Keratinocyte (primary cell): ENCODE measurements around the gene KDM8. TPM values are rescaled to one million over a fixed set of nuclear protein-coding genes. Genes with fewer than 3 reads are reported as not detected.

ENCODE experiments used
- DNase-seq: peaks from one replicate; pipeline ENCODE4 v3.0.0-alpha.2; 2011; ENCODE audit warnings: low read depth, missing footprints, low spot score
- FAIRE-seq: peaks from 2 replicates; lab custom pipeline; 2011; peaks lifted over from hg19 to GRCh38; lab: Jason Lieb, UNC
- H2AFZ ChIP-seq: 2 replicates; pipeline ENCODE4 v1.6.0; 2012; ENCODE audit warnings: low read length, control low read depth, inconsistent platforms; ENCODE audit not compliant: control insufficient read depth
- H3K27ac ChIP-seq: 2 replicates; pipeline ENCODE4 v1.5.1; 2011; ENCODE audit warnings: low read length; ENCODE audit not compliant: control insufficient read depth, insufficient read depth
- H3K27me3 ChIP-seq: 3 replicates; pipeline ENCODE4 v1.6.0; 2011; ENCODE audit warnings: low read length; ENCODE audit not compliant: control insufficient read depth, insufficient read depth; ENCODE audit errors: extremely low read depth
- H3K36me3 ChIP-seq, 2 experiments: 2 replicates in 1 of 2; 3 replicates in 1 of 2; pipeline ENCODE4 v1.5.1; 2011; ENCODE audit warnings: low read length in 2 of 2, mild to moderate bottlenecking in 1 of 2; ENCODE audit not compliant: control insufficient read depth in 2 of 2, insufficient read depth in 2 of 2; ENCODE audit errors: extremely low read depth in 1 of 2
- H3K4me1 ChIP-seq: 3 replicates; pipeline ENCODE4 v1.5.1; 2011; ENCODE audit warnings: low read length; ENCODE audit not compliant: control insufficient read depth, insufficient read depth; ENCODE audit errors: extremely low read depth
- H3K4me2 ChIP-seq: 3 replicates; pipeline ENCODE4 v1.6.0; 2011; ENCODE audit warnings: low read depth, low read length; ENCODE audit not compliant: control insufficient read depth, insufficient read depth; ENCODE audit errors: extremely low read depth
- H3K4me3 ChIP-seq, 3 experiments: fragments of 200-600 bp in 1 of 3; sonication (generic) in 1 of 3; 2 replicates in 2 of 3; 3 replicates in 1 of 3; pipeline ENCODE4 v1.5.1; 2011 to 2016; ENCODE audit warnings: low read length in 3 of 3, mild to moderate bottlenecking in 3 of 3, control low read depth in 2 of 3, inconsistent platforms in 1 of 3, low read depth in 1 of 3, mixed read lengths in 1 of 3, mixed run types in 1 of 3, moderate library complexity in 1 of 3; ENCODE audit not compliant: control insufficient read depth in 2 of 3, insufficient read depth in 2 of 3; ENCODE audit errors: extremely low read depth in 1 of 3
- H3K79me2 ChIP-seq: 2 replicates; pipeline ENCODE4 v1.6.0; 2012; ENCODE audit warnings: low read length; ENCODE audit not compliant: control insufficient read depth, insufficient read depth
- H3K9ac ChIP-seq: 3 replicates; pipeline ENCODE4 v1.6.0; 2011; ENCODE audit warnings: low read length; ENCODE audit not compliant: control insufficient read depth, insufficient read depth; ENCODE audit errors: extremely low read depth
- H3K9me1 ChIP-seq: 3 replicates; pipeline ENCODE4 v1.6.0; 2011; ENCODE audit warnings: low read length; ENCODE audit not compliant: control insufficient read depth, insufficient read depth; ENCODE audit errors: extremely low read depth
- H3K9me3 ChIP-seq: 2 replicates; pipeline ENCODE4 v1.5.1; 2012; ENCODE audit warnings: low read depth, low read length; ENCODE audit not compliant: control insufficient read depth
- H4K20me1 ChIP-seq: 3 replicates; pipeline ENCODE4 v1.6.0; 2011; ENCODE audit warnings: low read length; ENCODE audit not compliant: control insufficient read depth, insufficient read depth; ENCODE audit errors: extremely low read depth
- CTCF ChIP-seq, 3 experiments: IDR thresholded peaks in 1 of 3; conservative IDR thresholded peaks in 1 of 3; optimal IDR thresholded peaks in 1 of 3; 2 replicates in 2 of 3; 3 replicates in 1 of 3; pipeline versions ENCODE3 to v1.5.1; 2011; ENCODE audit warnings: low read length in 3 of 3, mild to moderate bottlenecking in 3 of 3, moderate library complexity in 2 of 3, control low read depth in 1 of 3, inconsistent platforms in 1 of 3; ENCODE audit not compliant: insufficient read depth in 2 of 3; ENCODE audit errors: extremely low read depth in 1 of 3
- EZH2 ChIP-seq: IDR thresholded peaks from one replicate; pipeline ENCODE4 v1.6.1; 2012; ENCODE audit warnings: inconsistent platforms, mild to moderate bottlenecking, low read length, moderate library complexity
- dilution Hi-C: fragments of 300-500 bp; cut with MboI; formaldehyde crosslinking; loops from one replicate; pipeline ENCODE4 v1.7.0; 2020; ENCODE audit warnings: low sequenced_read_pairs; ENCODE audit not compliant: extremely low pct_ligation_motif_present
- polyA plus RNA-seq, 5 experiments: library from polyadenylated mRNA; depleted of rRNA in 3 of 5; stranded (reverse) in 3 of 5; stranded (forward) in 1 of 5; unstranded in 1 of 5; fragments of >200 nt; gene quantifications; 1 replicate in 1 of 5; 2 replicates in 3 of 5; 3 replicates in 1 of 5; pipeline versions ENCODE4 v1.2.1 to v1.2.3, GENCODE V29; 2011 to 2012; ENCODE audit warnings: missing spikeins in 2 of 5, low read depth in 1 of 5, low replicate concordance in 1 of 5

KDM8 gene
- polyA plus RNA-seq, 1 donor (not counting 4 experiments of a cell fraction or from before 2014, with no cell fraction given), result 1.5 TPM

GRCh38 chr16:27181019-27181790, 22.1 kb upstream of the KDM8 start:
- TF ChIP-seq CTCF (optimal IDR thresholded peaks at IDR 0.05 in 1 of 3, IDR thresholded peaks at IDR 0.05 in 1 of 3, conservative IDR thresholded peaks at IDR 0.05 in 1 of 3; ENCODE audit: extremely low read depth in 1 of 3, insufficient read depth in 2 of 3, low read length in 3 of 3) (peak; percentile 31 to 52 (median 51)), EZH2 (no peak)
- Histone ChIP-seq H3K79me2 (no peaks in the 10 kb centered on the region), H3K9me3 (no peaks in the 10 kb centered on the region), H3K36me3 (no peaks in the 10 kb centered on the region), H3K27me3 (no peaks in the 10 kb centered on the region), H3K4me2 (no peak overlapping the region), H3K9me1 (no peaks in the 10 kb centered on the region), H3K4me3 (no peak overlapping the region), H3K9ac (no peak overlapping the region), H2AFZ (no peak overlapping the region), H3K4me1 (peaks cover 10% of the 10 kb centered on the region), H4K20me1 (no peaks in the 10 kb centered on the region), H3K27ac (no peak overlapping the region)
- DNase-seq (no peak), FAIRE-seq (no peak)
- dilution Hi-C loops, result no loop called here

GRCh38 chr16:27182906-27183405, 20.4 kb upstream of the KDM8 start:
- no peak overlapping the region for H3K4me2 ChIP-seq
- H3K4me1 ChIP-seq, result no peaks in the 10 kb centered on the region
- H3K27ac ChIP-seq, result no peak overlapping the region
- H3K9ac ChIP-seq, result no peak overlapping the region
- no peak overlapping the region for H2AFZ ChIP-seq
- no peak for DNase-seq
- dilution Hi-C loops, result no loop called here
- TF ChIP-seq EZH2, result no peak
- no peak for TF ChIP-seq CTCF (optimal IDR thresholded peaks at IDR 0.05 in 1 of 3, IDR thresholded peaks at IDR 0.05 in 1 of 3, conservative IDR thresholded peaks at IDR 0.05 in 1 of 3; ENCODE audit: extremely low read depth in 1 of 3, insufficient read depth in 2 of 3, low read length in 3 of 3)
- no peaks in the 10 kb centered on the region for H3K9me3 ChIP-seq
- no peak overlapping the region for H3K4me3 ChIP-seq
- H3K9me1 ChIP-seq, result no peaks in the 10 kb centered on the region
- H3K27me3 ChIP-seq, result no peaks in the 10 kb centered on the region
- no peak for FAIRE-seq
- H3K36me3 ChIP-seq, result no peaks in the 10 kb centered on the region
- H4K20me1 ChIP-seq, result no peaks in the 10 kb centered on the region
- H3K79me2 ChIP-seq, result no peaks in the 10 kb centered on the region
